NCI-H345 treated with DMSO at 0.1 percent for 48 hours (cell line): Measurements from ENCODE around the gene ADCYAP1R1.
A peak's percentile ranks its signal among the peaks of the same experiment; 100 is the strongest.

Source experiments
- DNase-seq: peaks from one replicate; lab custom pipeline; 2025; ENCODE audit not compliant: unreplicated experiment; lab: John Stamatoyannopoulos, UW

Gene ADCYAP1R1

GRCh38 chr7:31104361-31105255 lies 52.5 kb downstream of the ADCYAP1R1 start:
- DNase-seq = no peak

- no peak for DNase-seq
Measured at GRCh38 chr7:31105256-31105950, 53.3 kb downstream of the ADCYAP1R1 start.

- DNase-seq = no peak
Measured at GRCh38 chr7:31106303-31107105, 54.4 kb downstream of the ADCYAP1R1 start.

- no peak for DNase-seq
Measured at GRCh38 chr7:31107106-31108090, 55.3 kb downstream of the ADCYAP1R1 start.

GRCh38 chr7:31108097-31108657 lies 56.1 kb downstream of the ADCYAP1R1 start:
- DNase-seq = no peak

DNA sequence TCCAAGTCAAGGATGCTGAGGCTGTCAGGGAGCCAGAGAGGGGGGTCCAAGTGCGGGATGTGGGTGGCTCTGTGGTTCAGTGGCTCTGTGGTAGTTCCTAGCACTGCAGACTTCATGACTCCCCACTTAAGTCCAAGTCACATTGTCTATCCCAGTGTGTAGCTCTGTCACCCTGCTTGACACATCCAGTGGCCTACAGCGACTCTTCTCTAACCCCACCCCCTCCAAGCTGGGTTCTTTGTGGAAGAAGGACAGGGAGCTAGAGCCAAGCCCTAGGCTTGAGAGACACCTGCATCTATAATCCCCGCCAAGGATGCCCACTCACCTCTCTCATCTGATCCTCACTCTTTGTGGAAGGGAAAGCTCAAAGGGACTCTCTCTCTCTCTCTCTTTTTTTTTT lies 57.6 kb downstream of the ADCYAP1R1 start:
- no peak for DNase-seq

DNA sequence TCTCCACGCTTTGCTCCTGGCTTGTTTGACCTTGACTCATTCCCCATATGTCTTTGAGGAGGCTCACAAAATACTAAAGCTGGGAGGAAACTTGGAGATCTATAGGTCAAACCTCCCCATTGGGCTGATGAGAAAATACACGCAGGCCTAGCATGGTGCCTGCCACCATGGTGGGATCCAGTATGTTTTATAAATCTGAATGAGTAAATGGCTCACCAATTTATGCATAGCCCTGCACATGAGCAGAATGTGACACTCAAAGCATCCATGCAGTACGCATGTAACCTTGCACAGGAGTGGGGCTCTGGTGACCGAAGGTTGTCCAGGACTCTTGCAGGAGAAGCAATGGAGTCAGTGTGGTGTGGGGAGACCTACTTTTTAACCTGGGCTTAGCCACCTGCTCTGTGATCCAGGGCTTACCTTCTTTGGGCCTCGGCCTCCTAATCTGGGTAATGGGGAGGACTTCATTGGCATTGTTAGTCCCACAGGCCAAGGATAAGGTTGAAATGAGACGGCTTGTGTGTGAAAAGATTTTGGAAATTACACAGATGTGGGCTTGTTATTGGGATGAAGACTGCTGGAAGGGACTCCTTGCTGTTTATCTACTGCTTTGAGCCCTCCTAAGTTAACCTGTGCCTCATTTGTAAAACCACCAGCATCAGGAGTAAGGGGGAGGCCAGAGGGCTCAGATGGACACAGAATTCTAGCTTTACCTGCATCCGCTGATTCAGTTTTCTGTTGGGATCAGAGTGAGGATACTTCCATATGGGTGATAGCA lies 58.4 kb downstream of the ADCYAP1R1 start:
- no peak for DNase-seq

GRCh38 chr7:31111109-31111451 lies 59.0 kb downstream of the ADCYAP1R1 start:
- DNase-seq = no peak

- DNase-seq = no peak
Measured at GRCh38 chr7:31113660-31114059, 61.6 kb downstream of the ADCYAP1R1 start.

- DNase-seq = no peak
Measured at GRCh38 chr7:31114593-31115343, 62.7 kb downstream of the ADCYAP1R1 start.

- DNase-seq = no peak
Measured at GRCh38 chr7:31116615-31117014, 64.5 kb downstream of the ADCYAP1R1 start.

GRCh38 chr7:31119249-31119648 lies 67.1 kb downstream of the ADCYAP1R1 start:
- DNase-seq = no peak

- DNase-seq = no peak
Measured at GRCh38 chr7:31120800-31121513, 68.8 kb downstream of the ADCYAP1R1 start.

GRCh38 chr7:31121601-31122000 lies 69.5 kb downstream of the ADCYAP1R1 start:
- DNase-seq = no peak

DNA sequence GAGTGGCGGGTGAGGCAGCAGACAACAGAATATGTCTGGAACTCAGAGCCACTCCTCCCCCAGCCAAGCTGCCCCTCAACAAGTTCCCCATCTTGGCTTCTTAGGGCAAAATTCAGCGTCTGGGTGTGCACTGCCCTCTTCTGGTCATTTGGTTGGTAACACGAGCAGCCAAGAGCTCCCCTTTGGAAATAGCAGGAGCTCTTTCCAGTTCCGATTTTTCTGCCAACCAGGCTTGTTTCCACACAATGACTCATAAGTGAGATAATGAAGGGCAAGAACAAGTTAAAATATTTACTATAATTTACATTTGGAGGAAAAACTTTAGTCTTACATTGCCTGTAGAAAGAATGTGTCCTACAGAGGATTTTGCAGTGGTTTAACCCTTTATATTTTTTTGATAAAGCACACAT lies 70.5 kb downstream of the ADCYAP1R1 start:
- DNase-seq = peak; percentile 58

DNA sequence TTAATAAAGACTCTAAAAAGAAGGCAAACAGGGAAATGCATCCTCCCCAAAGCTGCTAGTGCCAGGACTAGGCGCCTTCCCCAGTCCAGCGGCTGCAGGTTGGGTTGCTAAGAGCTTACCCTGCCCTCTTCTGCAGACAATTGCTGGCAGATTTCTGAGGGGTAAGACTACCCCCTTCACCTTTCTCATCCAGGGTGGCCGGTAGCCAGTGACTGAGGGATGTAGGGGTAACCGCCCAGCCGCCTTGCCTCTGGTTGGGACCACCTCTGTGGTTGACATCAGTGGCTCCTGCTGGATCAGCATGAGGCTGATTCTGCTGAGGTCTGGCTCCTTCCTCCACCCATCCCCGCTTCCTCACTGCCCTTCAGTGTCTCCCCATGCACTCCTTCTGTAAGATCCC lies 71.2 kb downstream of the ADCYAP1R1 start:
- no peak for DNase-seq

DNA sequence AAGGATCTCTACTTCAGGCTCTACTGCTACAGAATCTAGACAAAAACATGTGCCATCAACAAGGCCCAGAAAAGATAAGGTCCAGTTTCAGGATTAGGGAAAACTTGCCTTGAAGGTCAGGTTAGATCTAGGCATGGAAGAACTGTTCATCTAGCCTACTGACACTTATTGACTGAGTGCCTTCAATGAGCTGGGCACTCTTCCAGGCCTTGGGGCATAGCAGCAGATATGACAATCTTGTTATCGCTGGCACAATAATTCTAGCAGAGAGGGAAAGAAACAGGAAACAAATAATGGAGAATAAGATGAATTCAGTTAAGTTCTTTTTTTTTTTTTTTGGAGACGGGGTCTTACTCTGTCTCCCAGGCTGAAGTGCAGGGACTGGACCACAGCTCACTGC lies 71.6 kb downstream of the ADCYAP1R1 start:
- no peak for DNase-seq

- DNase-seq = no peak
Measured at GRCh38 chr7:31125171-31125570, 73.1 kb downstream of the ADCYAP1R1 start.
